Measurements from ENCODE around the gene SLC12A8.

SLC12A8 gene

DNA sequence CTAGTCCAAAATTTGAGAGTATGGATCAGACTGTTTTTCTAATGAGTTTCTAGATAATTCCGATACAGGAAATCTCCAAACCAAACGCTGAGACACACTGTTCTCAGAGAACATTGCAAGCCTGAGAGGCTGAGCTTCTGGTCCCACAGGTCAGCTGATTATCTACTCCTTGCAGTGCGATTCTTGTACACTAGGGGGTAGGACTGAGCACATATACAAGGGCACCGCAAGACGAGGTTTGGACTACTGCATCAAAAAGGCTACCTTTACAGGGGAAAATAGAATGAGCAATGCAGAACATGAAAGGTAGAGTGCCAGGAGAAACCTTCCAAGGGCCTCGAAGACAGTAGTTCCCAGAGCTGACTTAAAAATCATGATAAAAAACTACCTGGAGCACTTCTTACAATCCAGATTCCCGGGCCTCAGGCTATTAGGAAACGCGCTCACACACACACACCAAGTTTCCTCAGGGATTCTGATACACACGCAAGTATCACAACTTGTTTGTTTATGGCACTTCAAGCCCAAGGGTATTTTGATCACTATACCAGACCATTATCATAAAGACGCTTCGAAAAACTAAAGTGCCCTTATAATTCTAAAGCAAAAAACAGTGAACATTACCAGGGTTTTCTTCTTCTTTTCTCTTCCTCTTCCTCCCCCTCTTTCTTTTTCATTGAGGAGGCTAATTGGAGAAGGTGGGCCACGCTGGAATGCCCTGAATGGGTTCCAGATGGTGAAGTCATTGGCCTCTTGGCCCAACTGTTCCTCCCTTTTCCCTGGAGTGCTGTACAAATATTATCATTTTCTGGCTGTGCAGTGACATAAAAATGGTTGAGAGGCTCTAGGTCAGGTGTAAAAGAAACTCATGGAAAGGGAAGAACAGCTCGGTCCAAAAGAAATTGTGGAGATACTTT lies 61.8 kb downstream of the SLC12A8 start:
- TF ChIP-seq, protein P1, sequence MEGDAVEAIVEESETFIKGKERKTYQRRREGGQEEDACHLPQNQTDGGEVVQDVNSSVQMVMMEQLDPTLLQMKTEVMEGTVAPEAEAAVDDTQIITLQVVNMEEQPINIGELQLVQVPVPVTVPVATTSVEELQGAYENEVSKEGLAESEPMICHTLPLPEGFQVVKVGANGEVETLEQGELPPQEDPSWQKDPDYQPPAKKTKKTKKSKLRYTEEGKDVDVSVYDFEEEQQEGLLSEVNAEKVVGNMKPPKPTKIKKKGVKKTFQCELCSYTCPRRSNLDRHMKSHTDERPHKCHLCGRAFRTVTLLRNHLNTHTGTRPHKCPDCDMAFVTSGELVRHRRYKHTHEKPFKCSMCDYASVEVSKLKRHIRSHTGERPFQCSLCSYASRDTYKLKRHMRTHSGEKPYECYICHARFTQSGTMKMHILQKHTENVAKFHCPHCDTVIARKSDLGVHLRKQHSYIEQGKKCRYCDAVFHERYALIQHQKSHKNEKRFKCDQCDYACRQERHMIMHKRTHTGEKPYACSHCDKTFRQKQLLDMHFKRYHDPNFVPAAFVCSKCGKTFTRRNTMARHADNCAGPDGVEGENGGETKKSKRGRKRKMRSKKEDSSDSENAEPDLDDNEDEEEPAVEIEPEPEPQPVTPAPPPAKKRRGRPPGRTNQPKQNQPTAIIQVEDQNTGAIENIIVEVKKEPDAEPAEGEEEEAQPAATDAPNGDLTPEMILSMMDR (IDR thresholded peaks at IDR 0.05; ENCODE audit: control insufficient read depth, extremely low read depth, insufficient read depth): peak; percentile 67
- no peak overlapping the region for H3K4me3 ChIP-seq (ENCODE audit: low read depth, low read length)
- DNase-seq (ENCODE audit: low read depth): peak; percentile 18

DNA sequence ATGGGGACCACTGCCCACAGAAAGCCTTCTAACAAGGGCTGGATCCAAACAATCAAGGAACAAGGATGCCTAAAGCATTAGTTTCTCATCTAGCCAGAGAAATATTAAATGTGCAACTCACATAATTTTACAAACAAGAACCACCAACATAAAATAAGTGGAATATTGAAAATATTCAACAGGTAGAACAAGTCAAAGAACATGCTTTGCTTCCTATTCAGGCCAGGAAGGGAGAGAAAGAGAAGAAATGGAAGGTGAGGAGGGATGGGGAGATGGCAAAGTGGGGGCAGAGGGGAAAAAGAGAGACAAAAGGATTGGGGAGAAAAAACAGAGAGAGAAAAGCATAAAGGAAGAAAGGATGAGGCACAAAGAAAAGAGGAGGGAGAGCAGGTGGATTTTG lies 63.1 kb downstream of the SLC12A8 start:
- DNase-seq (ENCODE audit: low read depth): no peak
- TF ChIP-seq, protein P1 (IDR thresholded peaks at IDR 0.05; ENCODE audit: control insufficient read depth, extremely low read depth, insufficient read depth): no peak
- no peak overlapping the region for H3K4me3 ChIP-seq (ENCODE audit: low read depth, low read length)

DNA sequence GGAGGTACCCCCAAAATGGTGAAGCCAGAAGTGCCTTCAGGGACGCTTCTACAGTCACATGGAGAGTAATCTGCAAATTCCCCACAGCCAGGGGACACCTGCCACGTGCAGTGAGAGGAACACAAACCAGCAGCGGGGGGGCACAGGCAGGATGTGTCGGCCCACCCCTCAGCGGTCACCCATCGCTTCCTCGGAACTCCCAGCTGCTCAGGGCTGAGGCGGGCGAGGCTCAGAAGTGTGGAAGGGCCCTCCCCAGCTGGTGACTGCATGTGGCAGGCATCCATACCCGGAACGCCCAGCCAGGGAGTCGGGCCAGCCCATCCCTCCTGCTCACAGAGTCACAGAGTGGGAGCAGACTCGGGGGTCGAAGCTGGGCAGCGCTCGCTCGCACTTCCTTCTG lies 63.7 kb downstream of the SLC12A8 start:
- DNase-seq (ENCODE audit: low read depth): no peak
- no peak overlapping the region for H3K4me3 ChIP-seq (ENCODE audit: low read depth, low read length)

DNA sequence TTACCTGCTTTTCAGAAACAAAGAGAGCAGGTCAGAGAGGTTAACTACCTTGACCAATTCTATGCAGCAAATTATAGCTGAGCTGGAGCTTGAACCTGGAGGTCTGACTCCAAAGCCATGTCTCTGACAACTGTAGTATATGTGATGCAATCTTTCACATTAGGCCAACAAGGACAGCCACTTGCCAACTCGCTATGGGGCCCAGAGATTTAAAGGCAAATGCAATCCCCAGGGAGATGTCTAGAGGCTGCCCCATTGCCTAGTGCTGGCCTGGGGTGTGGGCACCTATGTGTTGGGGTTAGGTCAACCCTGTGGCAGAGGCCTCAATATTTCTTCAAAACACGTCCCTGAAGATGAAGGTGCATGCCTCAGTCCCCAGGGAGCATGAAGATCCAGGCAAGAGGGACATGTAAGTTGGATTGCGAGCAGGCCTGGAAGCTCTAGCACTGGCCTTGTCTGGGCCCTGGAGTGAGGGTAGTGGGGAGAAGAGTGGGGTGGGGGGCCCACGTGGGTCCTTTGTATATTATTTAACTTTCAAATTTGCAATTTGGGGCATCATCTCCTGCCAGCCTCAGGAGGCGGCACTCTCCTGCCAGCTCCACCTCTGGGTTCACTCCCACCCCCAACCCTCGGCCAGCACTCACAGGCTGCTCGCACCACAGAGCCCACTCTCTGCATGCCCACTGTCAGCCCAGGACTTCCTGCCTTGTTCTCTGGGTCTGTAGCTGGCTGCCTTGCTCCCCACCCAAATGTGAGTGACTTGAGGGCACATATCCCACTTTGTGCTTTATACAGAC lies 64.3 kb downstream of the SLC12A8 start:
- TF ChIP-seq, protein P1 (IDR thresholded peaks at IDR 0.05; ENCODE audit: control insufficient read depth, extremely low read depth, insufficient read depth): no peak
- DNase-seq (ENCODE audit: low read depth): no peak
- H3K4me3 ChIP-seq (ENCODE audit: low read depth, low read length): no peak overlapping the region

More for the DNA sequence above, 63.7 kb downstream of the SLC12A8 start:
- TF ChIP-seq, protein P1 (IDR thresholded peaks at IDR 0.05; ENCODE audit: control insufficient read depth, extremely low read depth, insufficient read depth): no peak

DNA sequence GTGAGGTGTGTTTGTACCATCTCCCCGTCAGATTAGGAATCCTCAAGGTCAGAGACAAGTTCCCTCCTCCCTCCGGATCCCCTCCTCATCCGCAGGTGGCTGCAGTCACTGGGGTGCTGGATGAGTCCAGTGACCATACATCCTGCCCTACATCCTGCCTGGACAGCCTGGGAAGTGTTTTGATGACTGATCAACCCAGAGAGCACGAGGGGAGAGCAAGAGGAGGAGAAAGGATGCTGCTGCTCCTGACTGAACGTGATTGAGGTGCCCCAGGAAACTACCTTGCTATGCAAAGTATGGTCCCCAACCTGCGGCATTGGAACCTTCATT lies 65.1 kb downstream of the SLC12A8 start:
- TF ChIP-seq, protein P1 (IDR thresholded peaks at IDR 0.05; ENCODE audit: control insufficient read depth, extremely low read depth, insufficient read depth): no peak
- DNase-seq (ENCODE audit: low read depth): no peak
- no peak overlapping the region for H3K4me3 ChIP-seq (ENCODE audit: low read depth, low read length)

DNA sequence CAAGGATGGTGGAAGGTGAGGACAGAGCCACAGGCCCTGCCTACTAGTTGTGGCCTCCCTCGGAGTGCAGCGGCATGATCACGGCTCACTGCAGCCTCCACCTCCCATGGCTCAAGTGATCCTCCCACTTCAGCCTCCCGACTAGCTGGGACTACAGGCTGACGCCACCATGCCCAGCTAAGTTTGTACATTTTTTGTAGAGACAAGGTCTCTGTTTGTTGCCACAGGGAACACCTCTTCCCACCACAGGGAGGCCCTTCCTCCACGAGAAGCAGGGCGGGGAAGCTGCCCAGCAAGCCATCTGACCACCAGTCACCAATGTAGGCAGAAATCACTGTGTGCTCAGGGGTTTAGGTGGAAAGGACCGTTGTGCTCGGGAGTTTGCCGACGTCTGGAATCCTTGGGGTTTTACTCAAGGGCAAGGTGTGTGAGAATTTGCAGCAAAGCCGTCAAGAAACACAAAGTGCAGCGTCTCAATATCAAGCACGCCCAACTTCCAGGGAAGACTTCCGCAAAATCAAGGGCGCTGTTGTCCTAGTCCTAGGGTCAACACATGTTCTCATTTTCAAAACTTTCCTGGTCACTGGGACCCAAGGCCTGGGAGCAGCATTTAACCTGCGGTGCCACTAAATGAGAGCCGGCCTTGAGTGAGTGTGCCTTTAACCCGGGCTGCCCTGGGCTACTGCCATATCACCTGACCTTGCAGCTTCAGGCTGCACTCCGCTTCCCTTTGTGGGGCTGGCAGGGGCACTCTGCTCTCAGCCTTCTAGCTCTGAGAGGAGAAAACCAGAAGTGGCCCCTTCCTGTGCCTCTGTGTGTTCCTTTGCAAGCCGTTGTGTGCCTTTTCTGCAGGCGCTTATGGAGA lies 65.7 kb downstream of the SLC12A8 start:
- TF ChIP-seq, protein P1 (IDR thresholded peaks at IDR 0.05; ENCODE audit: control insufficient read depth, extremely low read depth, insufficient read depth): no peak
- no peak for DNase-seq (ENCODE audit: low read depth)
- H3K4me3 ChIP-seq (ENCODE audit: low read depth, low read length): no peak overlapping the region
